ENCODE data around the gene SESTD1. TPM values are rescaled to one million over a fixed set of nuclear protein-coding genes. Genes with fewer than 3 reads are reported as not detected.

The SESTD1 gene
- total and polyA plus RNA-seq, 2 of the 8 experiments (the other 6 are each of a cell fraction or from before 2014, with no cell fraction given) = 5.2 to 49.6 TPM

GRCh38 chr2:179262077-179262660, 2.5 kb downstream of the SESTD1 start:
- Histone ChIP-seq H3K23me2 (ENCODE audit: low read depth, low read length) (peaks cover 6% of the 10 kb centered on the region; the same call in 1 of the 2 replicates), H3K23ac (ENCODE audit: insufficient read length) (no peak overlapping the region), H2AK5ac (ENCODE audit: low read depth, low read length) (no peak overlapping the region), H3K4me2 (ENCODE audit: insufficient read depth in 1 of 2, low read depth in 2 of 2, low read length in 2 of 2) (no peak overlapping the region), H4K91ac (replicated peaks; ENCODE audit: insufficient read length, low read length) (no peak overlapping the region), H2BK20ac (ENCODE audit: low read length) (no peak overlapping the region), H3K36me3 (ENCODE audit: control insufficient read depth in 2 of 4, insufficient read depth in 4 of 4, low read length in 3 of 4) (no peaks in the 10 kb centered on the region), H3K4me3 (ENCODE audit: extremely low read depth in 1 of 4, insufficient read depth in 2 of 4, low read depth in 3 of 4, low read length in 4 of 4) (no peak overlapping the region), H3K9ac (replicated peaks in 1 of 4; ENCODE audit: extremely low read depth in 1 of 4, low read depth in 3 of 4, low read length in 3 of 4) (no peak overlapping the region), H4K8ac (ENCODE audit: extremely low read depth, insufficient read depth, low read length) (no peak overlapping the region), H3K4me1 (replicated peaks in 1 of 4; ENCODE audit: control insufficient read depth in 3 of 4, insufficient read depth in 4 of 4, low read length in 3 of 4) (no peaks in the 10 kb centered on the region; a peak in 3 of 7 replicates), H4K20me1 (replicated peaks in 1 of 2; ENCODE audit: control insufficient read depth in 1 of 2, insufficient read depth in 2 of 2, low read length in 2 of 2) (peaks cover 0 to 1% of the 10 kb centered on the region in 2 experiments), H3K9me3 (ENCODE audit: insufficient read depth in 2 of 2, low read depth in 1 of 2, low read length in 1 of 2) (no peaks in the 10 kb centered on the region), H2BK120ac (replicated peaks; ENCODE audit: low read depth, low read length) (no peak overlapping the region), H3K56ac (replicated peaks; ENCODE audit: insufficient read length, low read depth, low read length) (no peak overlapping the region), H3K4ac (replicated peaks; ENCODE audit: insufficient read length, low read depth, low read length) (no peak overlapping the region), H2BK12ac (ENCODE audit: low read depth, low read length) (no peak overlapping the region), H2BK5ac (ENCODE audit: low read depth, low read length) (no peak overlapping the region), H3K27ac (ENCODE audit: low read depth, low read length) (no peak overlapping the region), H3K79me1 (ENCODE audit: low read depth, low read length) (no peaks in the 10 kb centered on the region), H3K79me2 (ENCODE audit: control insufficient read depth in 1 of 2, insufficient read depth in 2 of 2, low read length in 2 of 2) (peaks cover 0 to 48% of the 10 kb centered on the region in 2 experiments; a peak in 3 of 4 replicates), H3K14ac (ENCODE audit: insufficient read length) (no peak overlapping the region), H3K27me3 (replicated peaks in 1 of 4; ENCODE audit: control insufficient read depth in 3 of 4, extremely low read depth in 1 of 4, insufficient read depth in 3 of 4, low read length in 3 of 4) (peaks cover 0 to 3% (median 0%) of the 10 kb centered on the region in 4 experiments; a peak in 1 of 7 replicates), H2AFZ (ENCODE audit: low read length) (no peak overlapping the region), H4K5ac (ENCODE audit: insufficient read length, low read depth, low read length) (no peak overlapping the region), H3K18ac (ENCODE audit: extremely low read depth, low read length) (no peak overlapping the region), H2BK15ac (ENCODE audit: low read length) (no peak overlapping the region)
- no peak for TF ChIP-seq PHF8 (conservative IDR thresholded peaks at IDR 0.05; ENCODE audit: low read depth, low read length)
- no peak for TF ChIP-seq CEBPB (IDR thresholded peaks at IDR 0.05; ENCODE audit: low read depth, low read length)
- no peak for TF ChIP-seq SIX5 (IDR thresholded peaks at IDR 0.05; ENCODE audit: low read depth, low read length)
- TF ChIP-seq JUN (IDR thresholded peaks at IDR 0.05; ENCODE audit: low read depth, low read length) = no peak
- no peak for TF ChIP-seq BRCA1 (IDR thresholded peaks at IDR 0.05; ENCODE audit: low read depth, low read length)
- CTCF ChIA-PET (ENCODE audit: partially characterized antibody) = interaction anchor here (0.7 to 1.5 kb wide), 2 partner anchors 43 to 72 kb away, joined by 3 to 5 read pairs; no protein-coding TSS in a partner anchor
- POLR2A ChIA-PET (ENCODE audit: partially characterized antibody) = no interaction called here
- DNase-seq (ENCODE audit: low read depth in 1 of 2, low spot score in 2 of 2) (no peak), FAIRE-seq (no peak)
- WGBS, 2 experiments (ENCODE audit: extremely low coverage in 1 of 2, insufficient coverage in 1 of 2, insufficient read length in 1 of 2, insufficient replicate concordance in 2 of 2, low coverage in 1 of 2, low lambda C conversion rate in 2 of 2, missing lambda C conversion rate in 1 of 2) = 78% methylated on average over 3 of the region's 3 CpGs; no CpG with 5 or more reads in 1 of the 2 experiments
